GM12864 (cell line): ENCODE results near the gene DOK6.
"Not testable (repeated sequence)": the region's sequence is repeated elsewhere in the genome, so short reads cannot be mapped to it uniquely, and the experiment has no call there.

Experiments
- DNase-seq: peaks from one replicate; pipeline ENCODE4 v3.0.0-alpha.2; 2011; ENCODE audit warnings: low read depth
- H3K4me3 ChIP-seq: 2 replicates; pipeline ENCODE4 v1.5.1; 2011; ENCODE audit warnings: mild to moderate bottlenecking, low read depth, low read length, control low read depth
- CTCF ChIP-seq: IDR thresholded peaks from 2 replicates; pipeline ENCODE4 v1.5.1; 2011; ENCODE audit warnings: low read depth, mild to moderate bottlenecking, moderate library complexity, low read length, control low read depth, inconsistent platforms; ENCODE audit errors: missing control alignments

The DOK6 gene

GRCh38 chr18:69659142-69659651 is 258.5 kb downstream of the DOK6 start:
- H3K4me3 ChIP-seq: no peak overlapping the region
- TF ChIP-seq CTCF: no peak
- DNase-seq: no peak

- not testable (repeated sequence) for DNase-seq, H3K4me3 ChIP-seq
Observed at GRCh38 chr18:69662090-69662489, 261.4 kb downstream of the DOK6 start.

GRCh38 chr18:69664399-69664798 is 263.7 kb downstream of the DOK6 start:
- no peak overlapping the region for H3K4me3 ChIP-seq
- TF ChIP-seq CTCF: no peak
- DNase-seq: no peak

GRCh38 chr18:69674292-69674877 is 273.7 kb downstream of the DOK6 start:
- H3K4me3 ChIP-seq: no peak overlapping the region
- DNase-seq: no peak
- TF ChIP-seq CTCF: no peak

GRCh38 chr18:69674966-69675365 is 274.3 kb downstream of the DOK6 start:
- no peak for DNase-seq

GRCh38 chr18:69677595-69677994 is 276.9 kb downstream of the DOK6 start:
- DNase-seq: no peak
- TF ChIP-seq CTCF: no peak

More at GRCh38 chr18:69674966-69675365, 274.3 kb downstream of the DOK6 start:
- H3K4me3 ChIP-seq: no peak overlapping the region
- TF ChIP-seq CTCF: no peak

GRCh38 chr18:69680123-69680522 is 279.4 kb downstream of the DOK6 start:
- no peak for TF ChIP-seq CTCF
- no peak for DNase-seq
- H3K4me3 ChIP-seq: no peak overlapping the region

More at GRCh38 chr18:69677595-69677994, 276.9 kb downstream of the DOK6 start:
- H3K4me3 ChIP-seq: no peak overlapping the region
